ENCODE data around the gene NEDD4L.

GRCh38 chr18:58041633-58042032, 2.4 kb upstream of the NEDD4L start:
- no peak for TF ChIP-seq POLR2AphosphoS5 (IDR thresholded peaks at IDR 0.05; ENCODE audit: low read depth, low read length)
- TF ChIP-seq CTCF (IDR thresholded peaks at IDR 0.05) = no peak
